HFFc6 (cell line): ENCODE measurements around the gene GSTM2. TPM values are rescaled to one million over a fixed set of nuclear protein-coding genes. Genes with fewer than 3 reads are reported as not detected.
A peak's percentile ranks its signal among the peaks of the same experiment; 100 is the strongest.

Source experiments
- DNase-seq: peaks from one replicate; pipeline ENCODE4 v3.0.0-alpha.2; 2018
- H3K27ac Mint-ChIP-seq: 2 replicates; pipeline ENCODE4 v1.8.0; 2020; ENCODE audit warnings: mild to moderate bottlenecking, mixed read lengths
- H3K27me3 Mint-ChIP-seq: 2 replicates; pipeline ENCODE4 v1.8.0; 2021; ENCODE audit warnings: mild to moderate bottlenecking, moderate library complexity, mixed read lengths; ENCODE audit not compliant: insufficient read depth
- H3K36me3 Mint-ChIP-seq: 2 replicates; pipeline ENCODE4 v1.8.0; 2021; ENCODE audit warnings: low read depth, mixed read lengths
- H3K4me1 Mint-ChIP-seq: 2 replicates; pipeline ENCODE4 v1.8.0; 2020; ENCODE audit warnings: low read depth, mixed read lengths
- H3K4me3 Mint-ChIP-seq: 2 replicates; pipeline ENCODE4 v1.8.0; 2020; ENCODE audit warnings: mild to moderate bottlenecking, moderate library complexity, mixed read lengths
- H3K9me3 Mint-ChIP-seq: 2 replicates; pipeline ENCODE4 v1.8.0; 2020; ENCODE audit warnings: mild to moderate bottlenecking, mixed read lengths
- CTCF ChIP-seq: fragments of 200-600 bp; sonication (generic); IDR thresholded peaks from 2 replicates; pipeline ENCODE4 v1.5.0; 2021; ENCODE audit warnings: antibody characterized with exemption, mild to moderate bottlenecking
- total RNA-seq, 6 experiments: library from RNA; stranded (reverse); fragmentation: NEBNext Ultra II Directional; extraction: Animal tissue kit (Norgen Biotek cat#: 25700); gene quantifications; 2 replicates in 1 of 6; 3 replicates in 5 of 6; pipeline ENCODE4 v1.2.3, GENCODE V29; 2021

GSTM2 gene
- total RNA-seq, 6 experiments from 2014 or later, result 32.4 to 53.4 (median 46.1) TPM

- Mint-ChIP-seq H3K9me3 (no peaks in the 10 kb centered on the region), H3K4me3 (no peak overlapping the region), H3K4me1 (peaks cover 36% of the 10 kb centered on the region), H3K27ac (no peak overlapping the region), H3K27me3 (peaks cover 3% of the 10 kb centered on the region), H3K36me3 (no peaks in the 10 kb centered on the region)
- TF ChIP-seq CTCF, result no peak
- DNase-seq, result no peak
Measured at GRCh38 chr1:109639841-109640184, 28.0 kb upstream of the GSTM2 start.

GRCh38 chr1:109640285-109640865 lies 27.5 kb upstream of the GSTM2 start:
- H3K27ac Mint-ChIP-seq, result no peak overlapping the region
- DNase-seq, result peak; percentile 68
- H3K36me3 Mint-ChIP-seq, result no peaks in the 10 kb centered on the region
- no peak overlapping the region for H3K4me3 Mint-ChIP-seq
- peaks cover 5% of the 10 kb centered on the region for H3K27me3 Mint-ChIP-seq
- H3K4me1 Mint-ChIP-seq, result peaks cover 34% of the 10 kb centered on the region
- no peaks in the 10 kb centered on the region for H3K9me3 Mint-ChIP-seq
- TF ChIP-seq CTCF, result peak; percentile 98

- TF ChIP-seq CTCF, result no peak
- peaks cover 26% of the 10 kb centered on the region for H3K4me1 Mint-ChIP-seq
- no peak overlapping the region for H3K4me3 Mint-ChIP-seq
- H3K36me3 Mint-ChIP-seq, result no peaks in the 10 kb centered on the region
- no peak for DNase-seq
- peaks cover 5% of the 10 kb centered on the region for H3K27me3 Mint-ChIP-seq
- no peaks in the 10 kb centered on the region for H3K9me3 Mint-ChIP-seq
- H3K27ac Mint-ChIP-seq, result no peak overlapping the region
Measured at GRCh38 chr1:109641078-109641740, 26.6 kb upstream of the GSTM2 start.

- H3K4me1 Mint-ChIP-seq, result peaks cover 19% of the 10 kb centered on the region
- no peak overlapping the region for H3K4me3 Mint-ChIP-seq
- no peak overlapping the region for H3K27ac Mint-ChIP-seq
- H3K27me3 Mint-ChIP-seq, result peaks cover 5% of the 10 kb centered on the region
- TF ChIP-seq CTCF, result no peak
- no peaks in the 10 kb centered on the region for H3K9me3 Mint-ChIP-seq
- no peaks in the 10 kb centered on the region for H3K36me3 Mint-ChIP-seq
- DNase-seq, result no peak
Measured at GRCh38 chr1:109641861-109642260, 26.0 kb upstream of the GSTM2 start.

- peak; percentile 40 for DNase-seq
- Mint-ChIP-seq H3K4me1 (peaks cover 17% of the 10 kb centered on the region), H3K27ac (no peak overlapping the region), H3K36me3 (no peaks in the 10 kb centered on the region), H3K9me3 (no peaks in the 10 kb centered on the region), H3K4me3 (no peak overlapping the region), H3K27me3 (peaks cover 5% of the 10 kb centered on the region)
- TF ChIP-seq CTCF, result no peak
Measured at GRCh38 chr1:109642626-109643025, 25.2 kb upstream of the GSTM2 start.
